MM.1S (cell line): ENCODE results near the gene KRTAP9-3.

Source experiments
- CTCF ChIP-seq: fragments of 300-600 bp; sonication (generic); IDR thresholded peaks from 2 replicates; pipeline ENCODE4 v1.5.1; 2016; ENCODE audit warnings: antibody characterized with exemption, low read length, mixed read lengths
- EZH2phosphoT487 ChIP-seq: fragments of 300-600 bp; sonication (generic); IDR thresholded peaks from 2 replicates; pipeline ENCODE4 v1.6.1; 2018; ENCODE audit warnings: antibody characterized with exemption, low read length

- TF ChIP-seq CTCF, result no peak
- no peak for TF ChIP-seq EZH2phosphoT487
These were observed 32.8 kb downstream of the KRTAP9-3 start, which contains the start of gene KRTAP9-6 for GRCh38 chr17:41265078-41265477.
